Mesendoderm (in vitro differentiated cells): ENCODE measurements around the gene SOCS3.
A peak's percentile ranks its signal among the peaks of the same experiment; 100 is the strongest.

Source experiments
- DNase-seq: peaks from one replicate; pipeline ENCODE4 v3.0.0; 2013
- H2AK5ac ChIP-seq: 2 replicates; pipeline ENCODE4 v1.6.1; 2013; ENCODE audit warnings: low read length, inconsistent platforms
- H2BK120ac ChIP-seq: 2 replicates; pipeline ENCODE4 v1.6.1; 2013; ENCODE audit warnings: low read depth, mild to moderate bottlenecking, low read length, moderate library complexity, mixed read lengths
- H2BK15ac ChIP-seq: replicated peaks from 2 replicates; pipeline ENCODE4 v1.6.1; 2013; ENCODE audit warnings: low read depth, mild to moderate bottlenecking, moderate library complexity
- H2BK5ac ChIP-seq: 2 replicates; pipeline ENCODE4 v1.6.1; 2013; ENCODE audit warnings: low read length, inconsistent platforms
- H3K18ac ChIP-seq: 2 replicates; pipeline ENCODE4 v1.6.1; 2013; ENCODE audit warnings: mild to moderate bottlenecking, low read length, mixed read lengths
- H3K23ac ChIP-seq: one replicate; pipeline ENCODE4 v1.6.1; 2013; ENCODE audit warnings: low read length
- H3K27ac ChIP-seq: 2 replicates; pipeline ENCODE4 v1.5.1; 2013; ENCODE audit warnings: low read depth, mild to moderate bottlenecking, inconsistent platforms, low read length, moderate library complexity
- H3K27me3 ChIP-seq: 2 replicates; pipeline ENCODE4 v1.6.1; 2013; ENCODE audit warnings: low read length, control low read depth, mild to moderate bottlenecking, inconsistent platforms; ENCODE audit not compliant: insufficient read depth, poor library complexity
- H3K36me3 ChIP-seq: 2 replicates; pipeline ENCODE4 v1.6.1; 2013; ENCODE audit warnings: low read length, inconsistent platforms; ENCODE audit not compliant: control insufficient read depth, insufficient read depth
- H3K4ac ChIP-seq: one replicate; pipeline ENCODE4 v1.6.1; 2013; ENCODE audit warnings: low read depth, mild to moderate bottlenecking, low read length, moderate library complexity
- H3K4me1 ChIP-seq: 2 replicates; pipeline ENCODE4 v1.6.1; 2013; ENCODE audit warnings: low read depth, low read length, inconsistent platforms; ENCODE audit not compliant: control insufficient read depth
- H3K4me2 ChIP-seq: 2 replicates; pipeline ENCODE4 v1.6.1; 2013; ENCODE audit warnings: low read length
- H3K4me3 ChIP-seq: 2 replicates; pipeline ENCODE4 v1.5.1; 2013; ENCODE audit warnings: mild to moderate bottlenecking, low read length
- H3K56ac ChIP-seq: one replicate; pipeline ENCODE4 v1.6.1; 2013; ENCODE audit warnings: low read length
- H3K79me1 ChIP-seq: 2 replicates; pipeline ENCODE4 v1.6.1; 2013; ENCODE audit warnings: low read length, inconsistent platforms
- H3K79me2 ChIP-seq: 2 replicates; pipeline ENCODE4 v1.6.1; 2013; ENCODE audit warnings: mild to moderate bottlenecking, low read length; ENCODE audit not compliant: control insufficient read depth, insufficient read depth
- H3K9ac ChIP-seq: 2 replicates; pipeline ENCODE4 v1.6.1; 2013; ENCODE audit warnings: low read length, inconsistent platforms
- H4K5ac ChIP-seq: one replicate; pipeline ENCODE4 v1.6.1; 2013; ENCODE audit warnings: low read length
- H4K8ac ChIP-seq: one replicate; pipeline ENCODE4 v1.6.1; 2013; ENCODE audit warnings: low read depth, mild to moderate bottlenecking, control low read depth, low read length, moderate library complexity
- WGBS: extraction: QIAGEN DNeasy Blood & Tissue Kit; methylation state at CpG from one replicate; pipeline ENCODE4 v1.1.7; 2013; ENCODE audit warnings: low lambda C conversion rate, missing lambda C conversion rate; ENCODE audit not compliant: insufficient coverage; ENCODE audit errors: extremely low coverage; 5-methylcytosine and 5-hydroxymethylcytosine counted together

SOCS3 gene

DNA sequence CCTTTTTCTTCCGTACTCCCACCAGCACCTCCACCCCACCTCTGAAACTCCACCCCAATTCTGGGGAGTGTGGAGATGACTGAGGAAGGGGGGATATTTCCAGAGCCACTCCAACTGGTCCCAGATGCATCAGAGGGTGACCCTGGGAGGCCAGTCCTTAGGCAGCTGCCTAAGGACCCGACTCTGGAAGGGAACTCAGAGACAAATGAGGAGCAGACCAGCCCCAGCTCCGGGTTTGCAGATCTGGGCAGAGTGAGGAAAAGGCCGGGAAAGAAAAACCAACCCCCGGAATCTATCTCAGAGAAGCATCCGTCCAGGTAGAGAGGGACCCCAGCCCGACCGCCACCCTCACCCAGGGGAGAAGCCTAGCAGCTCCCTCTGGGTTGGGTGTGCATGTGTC lies 41.5 kb downstream of the SOCS3 start:
- Histone ChIP-seq H3K4me1 (peaks cover 13% of the 10 kb centered on the region), H2BK120ac (no peak overlapping the region), H3K23ac (no peak overlapping the region), H3K9ac (no peak overlapping the region), H2BK5ac (no peak overlapping the region), H3K4ac (peak overlapping the region; percentile 6), H3K18ac (no peak overlapping the region), H3K56ac (peak overlapping the region; percentile 80), H3K27me3 (no peaks in the 10 kb centered on the region), H3K79me1 (no peaks in the 10 kb centered on the region), H3K79me2 (no peaks in the 10 kb centered on the region), H2AK5ac (peak overlapping the region; percentile 22), H4K8ac (no peak overlapping the region), H3K27ac (no peak overlapping the region), H4K5ac (no peak overlapping the region), H3K36me3 (no peaks in the 10 kb centered on the region), H3K4me2 (no peak overlapping the region), H3K4me3 (no peak overlapping the region), H2BK15ac (no peak overlapping the region)
- WGBS, result no CpG with 5 or more reads among the region's 8 CpGs
- no peak for DNase-seq

DNA sequence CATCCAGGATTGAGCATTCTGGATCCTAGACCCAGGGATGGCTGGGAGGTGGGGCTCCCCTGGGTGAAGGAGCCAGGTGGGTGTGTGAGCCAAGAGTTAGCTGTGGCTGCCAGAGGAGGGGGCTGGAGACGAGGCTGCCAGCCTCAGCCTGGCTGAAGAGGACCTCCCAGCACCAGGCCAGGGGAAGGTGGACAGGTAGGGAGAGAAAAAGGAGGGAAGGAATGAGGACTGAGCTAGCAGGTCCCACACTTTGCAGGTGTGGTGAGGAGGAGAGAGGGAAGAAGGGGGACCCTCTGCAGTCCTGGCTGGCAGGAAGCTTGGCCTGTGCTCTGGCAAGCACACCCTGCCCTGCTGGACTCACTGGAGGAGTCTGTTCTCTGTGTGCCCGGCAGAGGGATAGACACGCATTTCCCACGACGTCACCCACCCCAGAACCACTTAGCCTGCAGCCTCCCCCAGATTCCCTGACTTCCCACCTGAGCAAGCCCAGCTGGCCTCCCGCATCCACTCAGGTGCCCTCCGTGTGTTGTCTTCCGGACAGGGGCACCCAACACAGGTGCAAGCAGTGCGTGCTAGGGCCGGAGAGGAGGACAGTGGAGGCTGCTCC lies 42.0 kb downstream of the SOCS3 start:
- no peaks in the 10 kb centered on the region for H3K27me3 ChIP-seq
- WGBS, result no CpG with 5 or more reads among the region's 10 CpGs
- H3K23ac ChIP-seq, result no peak overlapping the region
- no peak overlapping the region for H4K8ac ChIP-seq
- H2BK5ac ChIP-seq, result peak overlapping the region; percentile 26
- no peak overlapping the region for H3K18ac ChIP-seq
- H2AK5ac ChIP-seq, result peak overlapping the region; percentile 22
- H3K4ac ChIP-seq, result peak overlapping the region; percentile 6
- H3K4me2 ChIP-seq, result no peak overlapping the region
- H3K79me1 ChIP-seq, result no peaks in the 10 kb centered on the region
- peak overlapping the region; percentile 48 for H3K9ac ChIP-seq
- peak overlapping the region; percentile 80 for H3K56ac ChIP-seq
- no peak overlapping the region for H4K5ac ChIP-seq
- DNase-seq, result no peak
- H2BK15ac ChIP-seq, result no peak overlapping the region
- H3K4me3 ChIP-seq, result no peak overlapping the region
- H3K27ac ChIP-seq, result no peak overlapping the region
- no peak overlapping the region for H2BK120ac ChIP-seq
- H3K4me1 ChIP-seq, result peaks cover 13% of the 10 kb centered on the region
- no peaks in the 10 kb centered on the region for H3K36me3 ChIP-seq
- no peaks in the 10 kb centered on the region for H3K79me2 ChIP-seq

DNA sequence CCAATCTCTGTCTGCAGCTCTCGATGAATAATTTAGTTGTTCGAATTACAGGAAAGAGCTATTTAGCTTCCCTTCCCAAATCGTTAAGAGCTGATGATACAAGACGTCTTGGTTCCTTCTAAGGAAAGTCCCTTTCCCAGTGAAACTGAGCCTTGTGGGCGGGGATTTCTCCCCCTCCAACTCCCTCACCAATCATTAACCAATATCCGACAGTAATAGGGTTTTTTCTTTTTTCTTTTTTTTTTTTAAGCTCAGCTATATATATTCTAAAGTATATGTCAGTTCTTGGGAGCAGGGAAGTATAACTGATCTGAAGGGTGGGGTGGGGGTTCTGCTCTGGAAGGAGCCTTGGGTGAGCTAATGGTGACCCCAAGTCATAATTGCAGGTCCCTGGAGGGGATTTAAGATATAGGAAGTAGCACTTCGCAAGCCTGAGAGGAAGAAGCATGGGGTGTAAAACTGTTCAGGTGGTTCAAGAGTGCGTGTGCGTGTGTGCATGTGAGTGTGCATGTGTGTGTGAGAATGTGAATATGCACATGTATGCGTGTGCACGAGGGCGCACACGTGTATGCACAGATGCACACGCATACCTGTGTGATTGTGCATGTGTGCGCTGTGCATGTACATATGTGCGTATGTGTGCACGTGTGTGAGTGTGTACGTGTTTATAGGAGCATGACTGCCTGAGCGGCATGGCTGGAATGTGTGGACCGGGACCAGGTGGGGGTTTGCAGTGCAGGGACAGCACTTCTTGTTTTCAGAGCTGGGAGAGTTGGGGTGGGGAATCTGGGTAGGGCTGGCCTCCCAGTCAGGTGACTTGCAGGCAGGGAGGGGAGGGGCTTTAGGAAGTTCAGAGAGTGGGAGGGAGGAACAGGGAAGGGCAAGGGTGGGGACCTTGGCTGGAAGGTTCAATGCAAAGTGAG lies 42.7 kb downstream of the SOCS3 start:
- H3K4me3 ChIP-seq, result no peak overlapping the region
- peak; percentile 91 for DNase-seq
- no peaks in the 10 kb centered on the region for H3K27me3 ChIP-seq

DNA sequence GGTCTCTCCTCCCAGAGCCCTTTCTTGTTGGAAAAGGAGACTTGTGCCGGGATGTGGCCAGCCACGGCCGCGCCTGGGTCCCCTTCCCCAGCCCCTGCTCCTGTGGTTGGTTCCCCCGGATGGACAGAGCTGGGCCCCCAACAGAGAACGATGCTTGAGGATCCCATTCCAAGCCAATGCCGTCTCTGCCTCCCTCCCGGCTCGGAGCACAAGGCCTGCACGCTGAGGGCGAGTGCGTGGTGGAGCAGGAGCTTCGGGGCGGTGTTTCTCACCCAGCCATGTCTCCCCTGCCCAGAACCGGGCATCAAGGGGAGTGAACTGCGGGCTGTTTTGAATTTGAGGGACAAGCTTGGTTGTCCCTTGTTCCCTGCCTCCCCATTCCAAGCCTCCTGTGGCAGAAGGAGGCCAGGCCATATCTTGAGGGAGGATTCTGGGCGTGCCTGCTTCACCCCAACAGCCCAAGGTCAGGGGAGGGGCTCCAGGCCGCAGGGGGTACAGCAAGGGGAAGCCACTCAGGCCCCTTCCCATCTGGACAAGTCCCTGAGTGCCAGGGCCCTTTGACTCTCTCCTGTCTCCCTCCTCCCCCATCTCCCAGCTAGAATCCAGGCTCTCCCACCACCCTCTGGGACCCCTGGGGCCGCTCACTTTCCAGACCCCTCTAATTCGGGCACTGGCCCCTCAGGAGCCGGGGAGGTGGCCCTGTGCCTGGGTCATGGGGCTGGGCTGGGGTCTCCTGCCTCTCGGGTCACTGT lies 43.6 kb downstream of the SOCS3 start:
- H3K79me2 ChIP-seq, result no peaks in the 10 kb centered on the region
- H3K18ac ChIP-seq, result peak overlapping the region; percentile 31
- peak overlapping the region; percentile 49 for H2BK5ac ChIP-seq
- peak overlapping the region; percentile 52 for H3K9ac ChIP-seq
- peak overlapping the region; percentile 40 for H4K8ac ChIP-seq
- no peak overlapping the region for H3K23ac ChIP-seq
- H2BK15ac ChIP-seq, result peak overlapping the region; percentile 64
- H3K4ac ChIP-seq, result peak overlapping the region; percentile 50
- WGBS, result no CpG with 5 or more reads among the region's 22 CpGs
- H3K36me3 ChIP-seq, result no peaks in the 10 kb centered on the region
- DNase-seq, result peak; percentile 32
- no peaks in the 10 kb centered on the region for H3K79me1 ChIP-seq
- H3K27ac ChIP-seq, result peak overlapping the region; percentile 3
- no peak overlapping the region for H3K4me3 ChIP-seq
- H2BK120ac ChIP-seq, result peak overlapping the region; percentile 6
- H3K27me3 ChIP-seq, result no peaks in the 10 kb centered on the region
- no peak overlapping the region for H4K5ac ChIP-seq
- peak overlapping the region; percentile 79 for H3K56ac ChIP-seq
- H2AK5ac ChIP-seq, result peak overlapping the region; percentile 57
- H3K4me1 ChIP-seq, result peaks cover 13% of the 10 kb centered on the region
- H3K4me2 ChIP-seq, result no peak overlapping the region

More for the DNA sequence above, 42.7 kb downstream of the SOCS3 start:
- peak overlapping the region; percentile 64 for H2BK15ac ChIP-seq
- peak overlapping the region; percentile 73 for H2AK5ac ChIP-seq
- H3K23ac ChIP-seq, result peak overlapping the region; percentile 61
- H3K9ac ChIP-seq, result peak overlapping the region; percentile 57
- no peaks in the 10 kb centered on the region for H3K79me1 ChIP-seq
- peak overlapping the region; percentile 50 for H3K4ac ChIP-seq
- no CpG with 5 or more reads among the region's 20 CpGs for WGBS
- no peak overlapping the region for H4K8ac ChIP-seq
- H3K56ac ChIP-seq, result peak overlapping the region; percentile 90
- H3K27ac ChIP-seq, result peak overlapping the region; percentile 3
- H3K18ac ChIP-seq, result peak overlapping the region; percentile 31
- H3K4me1 ChIP-seq, result peaks cover 13% of the 10 kb centered on the region
- peak overlapping the region; percentile 81 for H2BK5ac ChIP-seq
- H2BK120ac ChIP-seq, result peak overlapping the region; percentile 6
- H3K4me2 ChIP-seq, result peak overlapping the region; percentile 56
- no peaks in the 10 kb centered on the region for H3K36me3 ChIP-seq
- no peaks in the 10 kb centered on the region for H3K79me2 ChIP-seq
- H4K5ac ChIP-seq, result no peak overlapping the region

DNA sequence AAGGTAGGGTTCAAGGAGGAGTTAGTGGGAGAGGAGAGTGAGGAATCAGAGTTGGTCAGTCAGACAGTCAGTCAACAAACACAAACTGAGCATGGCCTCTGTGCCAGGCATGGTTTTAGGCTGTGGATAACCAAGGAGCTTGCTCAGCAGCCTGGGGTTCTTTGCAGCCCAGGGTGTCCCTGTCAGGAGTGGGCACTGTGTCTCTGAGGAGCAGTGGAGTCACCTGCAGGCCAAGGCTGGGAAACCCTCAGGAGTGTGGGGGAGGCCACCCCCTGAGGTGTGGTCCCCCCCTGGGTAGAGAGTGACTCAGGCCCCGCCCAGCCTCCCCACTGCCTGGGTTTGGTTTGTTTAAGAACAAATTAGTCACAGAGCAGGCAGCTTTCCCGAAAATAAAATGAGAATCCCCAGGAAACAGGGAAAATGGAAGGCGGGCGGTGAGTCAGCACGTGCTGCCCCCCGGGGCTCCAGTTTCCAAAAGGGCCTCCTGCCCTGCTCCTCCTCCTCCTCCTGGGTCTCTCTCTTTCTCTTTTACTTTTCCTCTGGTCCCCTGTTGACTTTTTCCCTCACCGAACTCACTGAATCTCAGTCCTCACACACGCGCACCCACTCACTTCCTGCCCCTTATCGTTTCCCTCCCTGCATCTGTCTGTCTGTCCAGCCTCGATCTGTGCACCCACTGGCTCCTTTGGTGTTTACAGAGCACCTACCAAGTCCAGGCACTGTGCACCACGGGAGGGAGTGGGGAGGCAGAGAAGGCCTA lies 44.3 kb downstream of the SOCS3 start:
- Histone ChIP-seq H3K27ac (peak overlapping the region; percentile 55), H3K18ac (peak overlapping the region; percentile 70), H3K79me2 (no peaks in the 10 kb centered on the region), H3K9ac (peak overlapping the region; percentile 32), H3K56ac (peak overlapping the region; percentile 79), H4K8ac (peak overlapping the region; percentile 40), H3K4me3 (no peak overlapping the region), H3K4me1 (peaks cover 13% of the 10 kb centered on the region), H3K27me3 (no peaks in the 10 kb centered on the region), H2BK15ac (no peak overlapping the region), H3K4me2 (no peak overlapping the region), H3K79me1 (no peaks in the 10 kb centered on the region), H2BK5ac (peak overlapping the region; percentile 10), H3K36me3 (no peaks in the 10 kb centered on the region), H2BK120ac (peak overlapping the region; percentile 31), H3K23ac (no peak overlapping the region), H2AK5ac (peak overlapping the region; percentile 2), H4K5ac (no peak overlapping the region), H3K4ac (peak overlapping the region; percentile 25)
- no CpG with 5 or more reads among the region's 12 CpGs for WGBS
- peak; percentile 55 for DNase-seq
